HG02943 (cell line): ENCODE measurements around the gene ADGRD1.

Source experiments
- ATAC-seq: cut with Tn5 transposase; IDR thresholded peaks from one replicate; pipeline ENCODE4 v1.9.1; 2021; ENCODE audit warnings: mild to moderate bottlenecking, low read depth, moderate library complexity; ENCODE audit not compliant: unreplicated experiment

Gene ADGRD1

GRCh38 chr12:131139363-131140068 is 185.8 kb downstream of the ADGRD1 start:
- no peak for ATAC-seq

GRCh38 chr12:131140069-131140435 is 186.3 kb downstream of the ADGRD1 start:
- no peak for ATAC-seq

- no peak for ATAC-seq
Measured at GRCh38 chr12:131140697-131141096, 187.0 kb downstream of the ADGRD1 start.

GRCh38 chr12:131141514-131141913 is 187.8 kb downstream of the ADGRD1 start:
- ATAC-seq: no peak

DNA sequence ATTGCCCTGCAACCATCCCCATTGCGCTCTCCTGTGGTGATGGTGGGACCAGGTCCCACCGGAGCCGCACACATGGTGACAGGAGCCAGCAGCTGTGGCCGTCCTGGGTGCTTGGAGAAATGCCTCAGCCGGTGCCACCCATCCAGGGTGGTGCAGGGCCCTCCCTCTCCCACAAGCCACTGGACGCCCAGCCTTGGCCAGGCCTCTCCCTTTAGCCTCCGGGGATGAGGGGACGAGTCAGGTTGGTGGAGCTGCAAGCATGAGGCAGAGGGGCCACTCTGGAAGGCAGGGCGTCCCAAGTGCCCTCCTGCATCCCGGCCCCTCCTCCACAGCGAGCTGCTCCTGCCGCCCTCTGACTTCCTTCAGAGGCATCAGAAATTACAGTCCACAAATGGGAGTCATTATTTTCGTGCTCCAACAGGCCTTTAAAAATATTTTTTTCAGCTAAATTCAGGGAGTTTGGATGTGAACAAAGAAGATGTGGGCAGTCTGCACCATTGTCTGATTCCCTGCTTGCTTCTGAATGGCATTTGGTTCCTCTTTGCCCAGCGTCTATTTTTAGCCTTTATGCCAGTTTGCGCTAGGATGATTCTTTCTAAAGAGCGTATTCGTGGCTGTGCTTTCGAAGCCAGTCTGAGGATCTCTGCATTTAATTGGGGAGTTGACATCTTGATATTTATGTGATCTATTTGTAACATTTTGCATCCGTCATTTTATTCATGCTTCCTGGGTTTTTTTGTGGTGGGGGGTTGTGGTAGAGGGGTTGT is 189.4 kb downstream of the ADGRD1 start:
- no peak for ATAC-seq

DNA sequence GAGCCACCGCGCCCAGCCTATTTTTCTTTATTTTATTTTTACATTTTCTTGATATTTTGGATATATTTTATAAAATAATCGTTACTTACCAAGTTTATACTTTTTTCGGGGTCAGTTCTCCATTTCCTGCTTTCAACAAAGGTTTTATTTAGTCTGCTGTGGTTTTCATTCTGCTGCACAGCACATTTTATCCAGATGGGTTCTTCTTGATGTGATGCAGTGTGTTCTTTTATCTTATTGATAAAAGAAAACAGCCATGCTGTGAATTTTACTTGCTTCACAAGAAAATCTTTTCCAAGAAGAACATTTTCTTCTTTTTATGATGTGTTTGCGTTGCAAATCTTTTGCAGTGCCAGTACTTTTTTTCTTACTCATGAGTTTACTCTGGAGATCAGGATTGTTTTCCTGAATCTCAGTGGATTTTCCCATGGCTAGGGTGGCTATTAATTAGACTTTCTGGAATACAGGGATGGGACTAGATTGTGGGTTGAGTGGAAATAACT is 192.5 kb downstream of the ADGRD1 start:
- no peak for ATAC-seq

DNA sequence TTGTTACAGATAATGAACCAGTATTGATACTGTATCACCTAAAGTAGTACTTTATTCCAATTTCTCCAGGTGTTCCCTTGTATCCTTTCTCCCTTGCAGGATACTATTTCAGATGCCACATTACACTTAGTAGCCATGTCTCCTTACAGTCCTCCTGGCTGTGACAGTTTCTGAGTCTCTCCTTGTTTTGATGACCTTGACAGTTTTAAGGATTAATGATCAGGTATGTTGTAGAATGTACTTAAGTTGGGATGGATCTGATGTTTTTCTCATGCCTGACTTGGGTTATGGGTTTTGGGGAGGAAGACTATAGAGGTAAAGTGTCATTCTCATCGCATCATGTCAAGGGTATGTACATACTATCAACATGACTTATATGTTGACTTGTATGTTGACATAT is 193.6 kb downstream of the ADGRD1 start:
- ATAC-seq: no peak

DNA sequence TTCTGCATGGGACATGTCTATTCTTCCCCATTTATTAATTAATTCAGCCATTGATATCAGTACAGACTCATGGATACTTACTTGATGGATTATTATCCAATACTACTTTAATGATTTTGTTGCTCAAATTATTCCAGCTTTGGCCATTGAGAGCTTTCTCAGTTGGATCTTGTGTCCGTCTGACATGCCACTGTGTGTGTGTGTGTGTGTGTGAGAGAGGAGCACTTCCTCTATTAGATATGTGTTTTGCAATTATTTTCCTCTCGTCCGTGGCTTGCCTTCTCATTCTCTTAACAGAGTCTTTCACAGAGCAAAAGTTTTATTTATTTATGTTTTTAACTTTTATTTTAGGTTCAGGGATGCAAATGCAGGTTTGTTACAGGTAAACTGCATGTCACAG is 194.2 kb downstream of the ADGRD1 start:
- ATAC-seq: no peak

DNA sequence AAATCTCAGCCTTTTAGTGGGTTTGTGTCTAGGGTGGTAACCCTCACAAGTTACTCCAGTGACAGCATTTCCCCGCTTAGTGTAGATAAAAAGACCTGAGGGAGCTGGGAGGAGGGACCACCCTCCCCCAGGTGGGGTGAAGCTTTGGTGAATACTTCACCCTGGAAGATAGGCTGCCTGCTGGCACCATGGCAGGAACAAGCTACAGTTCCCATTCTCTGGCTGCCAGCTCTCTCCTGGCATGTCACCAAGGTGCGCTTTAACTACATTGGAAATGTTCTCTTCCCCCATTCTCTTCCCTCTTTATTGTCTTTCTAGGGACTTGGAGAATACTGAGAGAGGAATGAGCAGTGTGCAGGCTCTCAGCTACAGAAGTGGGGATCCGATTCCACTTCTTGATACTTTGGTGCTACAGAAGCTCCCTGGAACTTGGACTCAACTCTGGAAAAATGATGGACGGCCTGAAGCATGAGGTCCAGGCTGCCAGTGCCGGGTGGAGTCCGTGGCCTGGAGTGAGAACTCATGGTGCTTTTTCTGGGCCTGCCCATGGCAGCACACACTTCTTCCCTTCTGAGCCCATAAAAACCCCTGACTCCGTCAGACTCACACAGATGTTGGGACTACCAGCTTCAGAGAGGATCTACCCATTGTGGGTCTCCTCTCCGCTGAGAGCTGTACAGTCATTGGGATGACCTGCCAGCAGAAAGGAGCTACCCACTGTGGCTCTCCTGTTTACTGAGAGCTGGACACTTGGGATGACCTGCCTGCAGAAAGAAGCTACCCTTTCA is 198.0 kb downstream of the ADGRD1 start:
- no peak for ATAC-seq

DNA sequence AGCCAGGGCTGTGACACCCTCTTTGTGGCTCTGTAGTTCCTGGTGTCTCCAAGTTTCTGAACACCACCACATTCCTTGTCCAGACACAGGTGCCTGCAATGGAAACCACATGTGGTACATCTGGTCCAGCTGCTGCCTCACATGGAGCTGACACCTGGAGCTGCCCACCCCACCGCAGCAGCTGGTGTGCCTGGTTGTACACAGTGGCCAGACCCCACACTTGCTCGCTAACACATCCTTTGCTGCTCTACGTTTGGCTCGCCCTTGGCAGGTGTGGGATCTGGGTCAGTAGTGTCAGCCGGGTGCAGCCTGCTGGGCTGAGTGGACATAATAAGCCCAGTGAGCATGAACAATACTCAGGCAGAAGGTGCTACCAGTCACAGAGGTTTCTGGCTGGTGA is 198.9 kb downstream of the ADGRD1 start:
- no peak for ATAC-seq

- no peak for ATAC-seq
Measured at GRCh38 chr12:131153016-131153415, 199.3 kb downstream of the ADGRD1 start.

DNA sequence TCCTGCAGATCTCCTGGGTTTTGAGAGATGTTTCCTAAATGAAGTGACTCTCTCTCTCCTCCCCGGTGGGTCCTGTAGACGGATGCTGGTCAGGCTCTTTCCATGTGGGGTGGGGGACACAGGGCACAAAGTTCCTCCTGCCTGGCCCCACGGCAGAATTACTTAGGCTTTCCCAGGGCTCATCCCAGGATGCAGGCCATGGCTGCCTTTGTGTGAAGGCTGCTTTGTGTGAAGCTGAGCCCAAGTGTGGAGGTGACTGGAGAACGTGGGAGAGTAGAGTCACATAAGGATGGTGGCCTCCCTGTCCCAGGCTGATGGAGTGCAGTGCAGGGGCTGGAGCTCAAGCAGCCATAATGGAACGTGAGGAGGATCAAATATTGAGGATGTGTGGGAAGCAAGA is 200.2 kb downstream of the ADGRD1 start:
- ATAC-seq: no peak

DNA sequence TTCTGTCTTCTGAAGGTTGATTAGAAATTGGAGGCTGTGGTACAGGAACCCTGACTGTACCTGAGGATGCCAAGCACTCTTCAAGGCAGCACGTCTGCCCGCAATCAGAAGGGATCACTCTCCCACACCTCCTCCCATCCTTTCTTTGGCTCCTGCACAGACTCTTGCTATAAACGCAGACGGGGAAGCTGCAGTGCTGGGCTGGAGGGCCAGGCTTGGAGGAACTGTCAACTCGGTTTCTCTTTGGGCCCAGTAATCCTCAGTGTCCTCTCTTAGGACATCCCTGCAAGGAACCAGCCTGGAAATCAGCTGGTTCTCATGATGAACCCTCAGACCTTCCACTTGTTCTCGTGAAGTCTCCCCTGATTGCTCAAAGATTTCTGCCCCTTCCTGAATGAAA is 201.4 kb downstream of the ADGRD1 start:
- no peak for ATAC-seq

DNA sequence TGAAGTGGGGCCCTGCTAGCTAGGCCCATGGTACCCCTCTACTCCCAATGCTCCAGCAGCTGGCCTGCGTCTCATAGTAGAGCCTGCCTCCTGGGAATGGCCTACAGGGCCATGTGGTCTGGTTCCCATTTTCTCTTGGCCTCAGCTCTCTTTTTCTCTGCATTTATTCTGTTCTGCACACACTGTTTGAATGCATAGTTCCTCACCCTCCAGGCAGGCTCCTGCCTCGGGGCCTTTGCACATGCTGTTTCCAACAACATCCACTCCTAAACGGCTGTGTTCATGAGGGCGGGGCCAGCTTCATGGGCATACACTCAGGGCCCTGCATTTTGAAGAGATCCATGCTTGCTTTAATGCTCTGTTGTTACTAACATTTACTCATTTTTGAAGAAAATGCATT is 204.0 kb downstream of the ADGRD1 start:
- no peak for ATAC-seq

- ATAC-seq: no peak
Measured at GRCh38 chr12:131159660-131160059, 206.0 kb downstream of the ADGRD1 start.

GRCh38 chr12:131162113-131162512 is 208.4 kb downstream of the ADGRD1 start:
- ATAC-seq: no peak

DNA sequence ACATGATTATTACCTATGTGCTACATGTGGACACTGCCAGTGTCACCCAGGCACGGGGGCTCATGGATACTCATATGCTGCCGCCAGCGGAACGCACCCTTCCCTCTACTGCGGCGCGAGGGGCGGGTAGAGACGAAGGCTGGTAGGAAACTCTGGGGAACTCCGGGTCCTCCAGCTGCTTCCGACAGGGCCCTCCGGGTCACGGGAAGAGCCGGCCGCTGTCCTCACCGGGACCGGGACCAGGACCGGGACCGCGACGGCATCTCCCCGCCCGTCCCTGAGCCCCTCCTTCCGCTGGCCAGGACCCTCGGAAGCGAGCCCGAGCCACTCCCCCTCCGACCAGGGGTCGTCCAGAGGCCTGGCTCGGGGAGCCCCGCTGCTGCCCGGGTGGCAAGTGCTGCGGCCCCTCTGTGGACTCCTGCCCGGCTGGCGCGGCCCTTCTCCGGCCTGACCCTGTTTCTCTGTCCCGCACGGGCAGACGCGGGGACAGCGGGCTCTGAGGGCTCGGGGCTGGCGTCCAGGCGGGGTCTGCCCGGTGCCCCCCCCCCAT is 209.6 kb downstream of the ADGRD1 start:
- ATAC-seq: no peak

DNA sequence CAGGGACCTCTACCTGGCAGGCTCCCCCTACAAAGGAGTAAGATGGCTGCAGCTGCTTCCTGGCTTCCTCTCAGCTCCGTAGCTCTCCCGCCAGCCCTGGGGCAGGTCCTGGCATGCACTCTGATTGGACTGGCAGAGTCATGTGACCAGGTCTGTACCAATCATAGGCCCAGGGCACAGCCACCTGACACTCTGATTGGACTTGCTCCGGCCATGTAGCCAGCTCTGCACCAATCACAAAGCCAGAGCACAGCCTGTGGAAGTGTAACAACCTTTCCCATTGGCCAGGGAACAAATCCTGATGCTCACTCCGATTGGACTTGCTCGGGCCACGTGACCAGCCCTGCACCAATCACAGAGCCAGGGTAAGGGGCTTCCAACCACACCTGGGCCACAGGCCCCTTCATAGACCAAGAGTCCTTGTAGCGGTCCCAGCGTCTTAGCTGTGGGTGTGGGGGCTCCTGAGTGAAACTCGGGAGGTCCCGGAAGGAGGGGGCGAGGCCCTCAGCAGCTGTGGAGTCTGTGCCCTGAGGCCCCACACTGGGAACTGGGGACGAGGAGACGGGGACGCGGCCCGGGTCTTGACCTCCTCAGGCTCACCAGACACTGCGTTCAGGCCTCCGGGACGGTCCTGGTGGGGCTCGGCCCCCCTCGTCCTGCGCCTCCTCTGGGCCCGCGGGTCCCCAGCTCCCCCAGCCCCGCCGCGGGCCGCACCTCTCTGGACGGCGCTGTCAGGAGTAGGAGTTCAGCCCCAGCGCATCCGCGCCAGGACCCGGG is 210.6 kb downstream of the ADGRD1 start:
- no peak for ATAC-seq

- no peak for ATAC-seq
Measured at GRCh38 chr12:131166717-131167116, 213.0 kb downstream of the ADGRD1 start.

GRCh38 chr12:131167334-131167733 is 213.6 kb downstream of the ADGRD1 start:
- no peak for ATAC-seq
